Measurements from ENCODE around the gene RCAN3. TPM values are rescaled to one million over a fixed set of nuclear protein-coding genes. Genes with fewer than 3 reads are reported as not detected.

RCAN3 gene
- total and polyA plus RNA-seq, 8 donors: 2.9 to 52.0 (median 8.7) TPM

DNA sequence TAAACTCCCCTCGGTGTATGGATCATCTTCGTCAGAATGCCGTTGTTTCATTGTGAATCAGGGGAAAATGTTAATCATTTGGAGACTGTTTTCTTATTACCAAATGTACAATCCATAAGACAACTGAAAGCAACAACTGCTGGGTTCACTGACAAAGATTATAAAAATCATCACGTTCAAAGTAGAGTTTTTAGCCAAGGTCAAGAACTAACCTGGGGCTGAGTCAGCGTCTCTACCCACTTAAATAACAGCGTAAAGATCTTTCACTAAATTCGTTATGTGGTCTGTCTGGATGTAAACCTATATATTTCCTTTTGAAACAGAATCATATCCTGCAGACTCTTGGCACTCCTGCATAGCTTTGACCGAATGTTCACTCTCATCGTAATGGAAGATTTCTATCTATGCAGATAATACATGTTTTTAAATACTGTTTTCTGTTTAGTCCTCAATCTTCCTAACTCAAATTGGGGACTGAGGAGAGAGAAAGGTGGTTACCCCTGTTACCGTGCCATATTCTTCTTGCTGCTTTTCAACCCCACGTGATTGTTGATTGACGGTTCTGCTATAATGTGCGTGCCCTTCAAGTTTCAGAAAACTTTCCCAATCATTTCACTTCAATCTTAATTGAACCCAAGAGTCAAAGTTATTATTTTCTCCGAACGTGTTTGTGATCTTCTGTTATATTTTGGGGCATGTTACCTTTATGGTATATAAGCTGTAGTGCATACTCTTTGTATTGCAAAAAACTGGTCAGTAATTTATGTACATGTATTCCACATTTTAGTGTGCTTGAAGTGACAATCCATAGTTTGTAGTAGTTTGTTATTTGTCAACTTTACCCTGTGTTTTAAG is 37.6 kb downstream of the RCAN3 start:
- Histone ChIP-seq H3K27ac (peak overlapping the region in 2 of 5 donors; percentile 63 to 79), H3K9me3 (no peaks in the 10 kb centered on the region), H3K27me3 (no peaks in the 10 kb centered on the region), H3K4me1 (peaks cover 10 to 42% (median 15%) of the 10 kb centered on the region in 4 donors), H3K36me3 (peaks cover 0 to 16% (median 11%) of the 10 kb centered on the region in 4 donors), H3K4me3 (no peak overlapping the region)
- WGBS, 5 donors: 58 to 75% (median 69%) methylated on average over 15 of the region's 15 CpGs
- DNase-seq: no peak
- TF ChIP-seq, protein P1, sequence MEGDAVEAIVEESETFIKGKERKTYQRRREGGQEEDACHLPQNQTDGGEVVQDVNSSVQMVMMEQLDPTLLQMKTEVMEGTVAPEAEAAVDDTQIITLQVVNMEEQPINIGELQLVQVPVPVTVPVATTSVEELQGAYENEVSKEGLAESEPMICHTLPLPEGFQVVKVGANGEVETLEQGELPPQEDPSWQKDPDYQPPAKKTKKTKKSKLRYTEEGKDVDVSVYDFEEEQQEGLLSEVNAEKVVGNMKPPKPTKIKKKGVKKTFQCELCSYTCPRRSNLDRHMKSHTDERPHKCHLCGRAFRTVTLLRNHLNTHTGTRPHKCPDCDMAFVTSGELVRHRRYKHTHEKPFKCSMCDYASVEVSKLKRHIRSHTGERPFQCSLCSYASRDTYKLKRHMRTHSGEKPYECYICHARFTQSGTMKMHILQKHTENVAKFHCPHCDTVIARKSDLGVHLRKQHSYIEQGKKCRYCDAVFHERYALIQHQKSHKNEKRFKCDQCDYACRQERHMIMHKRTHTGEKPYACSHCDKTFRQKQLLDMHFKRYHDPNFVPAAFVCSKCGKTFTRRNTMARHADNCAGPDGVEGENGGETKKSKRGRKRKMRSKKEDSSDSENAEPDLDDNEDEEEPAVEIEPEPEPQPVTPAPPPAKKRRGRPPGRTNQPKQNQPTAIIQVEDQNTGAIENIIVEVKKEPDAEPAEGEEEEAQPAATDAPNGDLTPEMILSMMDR (IDR thresholded peaks at IDR 0.05): no peak
- TF ChIP-seq EP300 (IDR thresholded peaks at IDR 0.05) (no peak), POLR2A (IDR thresholded peaks at IDR 0.05) (no peak), POLR2AphosphoS5 (IDR thresholded peaks at IDR 0.05) (no peak)
- intact Hi-C loops (cut with DNase I; ENCODE audit: low total_unique reads): no loop called here

DNA sequence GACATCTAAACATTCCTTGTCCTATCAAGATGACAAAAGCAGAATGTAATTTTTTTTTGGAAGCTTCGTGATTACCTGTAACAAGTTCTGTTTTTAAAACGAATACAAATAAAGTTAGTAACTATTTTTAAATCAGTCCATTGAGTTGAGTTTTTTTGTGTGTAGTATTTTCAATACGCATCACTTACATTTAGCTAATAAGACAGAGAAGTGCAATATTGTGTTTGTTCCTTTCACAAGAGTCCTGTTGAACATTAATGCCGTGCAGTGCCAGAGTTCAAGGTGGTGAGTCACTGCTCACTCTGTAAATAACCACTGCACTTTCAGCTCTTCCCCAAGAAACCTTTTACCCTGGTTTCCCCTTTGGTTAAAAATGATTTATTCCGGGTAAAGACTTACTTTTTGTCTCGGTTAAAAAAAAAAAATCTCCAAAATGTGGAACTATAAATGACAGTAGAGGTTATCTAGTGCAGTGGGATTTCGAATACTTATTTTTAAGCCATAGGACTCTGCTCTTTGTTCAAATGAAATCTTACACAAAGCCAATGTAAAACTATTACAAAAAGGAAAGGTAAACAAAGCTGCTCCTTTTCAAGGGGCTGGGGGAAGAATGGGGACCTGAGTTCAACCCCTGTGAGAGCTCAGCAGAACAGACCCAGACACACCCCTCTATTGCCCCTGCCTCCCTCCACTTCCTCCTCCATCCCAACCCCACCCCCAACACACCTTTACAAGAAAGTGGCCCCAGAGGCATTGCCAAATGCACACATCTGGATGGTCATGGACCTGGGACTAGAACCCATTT is 38.5 kb downstream of the RCAN3 start:
- TF ChIP-seq POLR2AphosphoS5 (IDR thresholded peaks at IDR 0.05): peak in 1 of 3 donors; percentile 68
- no peak for TF ChIP-seq EP300 (IDR thresholded peaks at IDR 0.05)
- Histone ChIP-seq H3K4me1 (peaks cover 10 to 35% (median 15%) of the 10 kb centered on the region in 4 donors), H3K27ac (peak overlapping the region; percentile 24 to 79 (median 62)), H3K36me3 (peaks cover 0 to 7% (median 3%) of the 10 kb centered on the region in 4 donors), H3K27me3 (no peaks in the 10 kb centered on the region), H3K4me3 (no peak overlapping the region), H3K9me3 (no peaks in the 10 kb centered on the region)
- DNase-seq: peak; percentile 60 to 89
- intact Hi-C loops (cut with DNase I; ENCODE audit: low total_unique reads): no loop called here
- 19 to 30% (median 23%) methylated on average over 7 of the region's 7 CpGs for WGBS, 5 donors

- peaks cover 10 to 30% (median 15%) of the 10 kb centered on the region in 4 donors for H3K4me1 ChIP-seq
- H3K27me3 ChIP-seq: no peaks in the 10 kb centered on the region
- WGBS, 5 donors: 60 to 68% (median 65%) methylated on average over 8 of the region's 8 CpGs
- intact Hi-C loops (cut with DNase I; ENCODE audit: low total_unique reads): no loop called here
- TF ChIP-seq POLR2AphosphoS5 (IDR thresholded peaks at IDR 0.05) (no peak), POLR2A (IDR thresholded peaks at IDR 0.05) (no peak), EP300 (IDR thresholded peaks at IDR 0.05) (no peak)
- TF ChIP-seq, protein P1 (IDR thresholded peaks at IDR 0.05): peak in 3 of 7 experiments; percentile 37 to 51 (median 43)
- peak in 1 of 2 donors; percentile 29 for DNase-seq
- H3K9me3 ChIP-seq: no peaks in the 10 kb centered on the region
- no peak overlapping the region for H3K4me3 ChIP-seq
- peak overlapping the region in 4 of 5 donors; percentile 24 to 79 (median 56) for H3K27ac ChIP-seq
- H3K36me3 ChIP-seq: peaks cover 0 to under 1% (median 0%) of the 10 kb centered on the region in 4 donors
Measured at GRCh38 chr1:24541711-24542346, 39.2 kb downstream of the RCAN3 start.

GRCh38 chr1:24544239-24544638 is 41.6 kb downstream of the RCAN3 start:
- Histone ChIP-seq H3K4me3 (no peak overlapping the region), H3K4me1 (peaks cover 10 to 30% (median 15%) of the 10 kb centered on the region in 4 donors), H3K36me3 (no peaks in the 10 kb centered on the region), H3K27me3 (no peaks in the 10 kb centered on the region), H3K9me3 (no peaks in the 10 kb centered on the region), H3K27ac (no peak overlapping the region)
- TF ChIP-seq, protein P1 (IDR thresholded peaks at IDR 0.05): no peak
- TF ChIP-seq POLR2AphosphoS5 (IDR thresholded peaks at IDR 0.05) (no peak), POLR2A (IDR thresholded peaks at IDR 0.05) (no peak), EP300 (IDR thresholded peaks at IDR 0.05) (no peak)
- intact Hi-C loops (cut with DNase I; ENCODE audit: low total_unique reads): no loop called here
- no peak for DNase-seq
